Panc1 (cell line): ENCODE measurements around the gene FAM13A. TPM values are rescaled to one million over a fixed set of nuclear protein-coding genes. Genes with fewer than 3 reads are reported as not detected.

ENCODE experiments used
- ATAC-seq: fragments of 200-7000 bp; cut with Tn5 transposase; 2 replicates; pipeline ENCODE4 v1.9.1; 2020; ENCODE audit warnings: mild to moderate bottlenecking, moderate library complexity
- BruUV-seq: library from RNA; stranded (reverse); fragments of 400-500 nt; replicated peaks from 2 replicates; lab custom pipeline; 2021; lab: Mats Ljungman, UMichigan
- CTCF ChIA-PET: fragments of 300-600 bp; sonication (Branson Sonifier 250); formaldehyde crosslinking; loops from one replicate; lab custom pipeline; 2022; ENCODE audit warnings: antibody characterized with exemption; lab: Charles Lee
- POLR2A ChIA-PET: fragments of 300-600 bp; sonication (Branson Sonifier 250); formaldehyde crosslinking; loops from one replicate; lab custom pipeline; 2022; ENCODE audit warnings: antibody characterized with exemption; lab: Charles Lee
- DNase-seq: peaks from one replicate; pipeline ENCODE4 v3.0.0-alpha.2; 2010; ENCODE audit warnings: low read depth, low spot score
- H3K27ac ChIP-seq: 2 replicates; pipeline ENCODE4 v1.5.1; 2011; ENCODE audit warnings: mild to moderate bottlenecking, low read length, inconsistent platforms
- H3K27me3 ChIP-seq: fragments of 200-500 bp; sonication (Bioruptor generic); 2 replicates; pipeline ENCODE4 v1.6.0; 2014; ENCODE audit warnings: low read length, inconsistent platforms; ENCODE audit not compliant: control insufficient read depth, insufficient read depth
- H3K36me3 ChIP-seq: fragments of 200-500 bp; sonication (Bioruptor generic); 2 replicates; pipeline ENCODE4 v1.5.1; 2014; ENCODE audit warnings: inconsistent platforms, mild to moderate bottlenecking, low read length, moderate library complexity; ENCODE audit not compliant: control insufficient read depth, insufficient read depth
- H3K4me1 ChIP-seq: 2 replicates; pipeline ENCODE4 v1.5.1; 2011; ENCODE audit warnings: inconsistent platforms, mild to moderate bottlenecking, low read length, moderate library complexity; ENCODE audit not compliant: control insufficient read depth, insufficient read depth
- H3K4me3 ChIP-seq, 2 experiments: 2 replicates each; pipeline ENCODE4 v1.5.1; 2011 to 2012; ENCODE audit warnings: low read depth in 2 of 2, low read length in 2 of 2, mild to moderate bottlenecking in 2 of 2, inconsistent platforms in 1 of 2, moderate library complexity in 1 of 2
- H3K9me3 ChIP-seq: fragments of 200-500 bp; sonication (Bioruptor generic); 2 replicates; pipeline ENCODE4 v1.5.1; 2014; ENCODE audit warnings: low read depth, mild to moderate bottlenecking, inconsistent platforms, low read length, moderate library complexity; ENCODE audit not compliant: control insufficient read depth, insufficient read depth
- CTCF ChIP-seq: fragments of 450-650 bp; IDR thresholded peaks from 2 replicates; pipeline ENCODE4 v1.5.1; 2017; ENCODE audit warnings: mild to moderate bottlenecking
- POLR2AphosphoS5 ChIP-seq: IDR thresholded peaks from 2 replicates; pipeline ENCODE4 v1.6.1; 2012; ENCODE audit warnings: mild to moderate bottlenecking, low read depth, low read length, moderate library complexity
- SIN3A ChIP-seq: IDR thresholded peaks from 2 replicates; pipeline ENCODE4 v1.6.1; 2012; ENCODE audit warnings: low read depth, mild to moderate bottlenecking, low read length, moderate library complexity, borderline replicate concordance; ENCODE audit not compliant: insufficient read depth
- TCF7L2 ChIP-seq: IDR thresholded peaks from 2 replicates; pipeline ENCODE4 v1.6.1; 2011; ENCODE audit warnings: mild to moderate bottlenecking, low read depth, low read length, inconsistent platforms
- in situ Hi-C: cut with HindIII; loops from 2 replicates; pipeline ENCODE4 v1.10.0; 2016; ENCODE audit warnings: low sequenced_read_pairs, low pct_unique_long_range_greater_than_20kb
- intact Hi-C: fragments of 100-400 bp; cut with micrococcal nuclease; formaldehyde crosslinking; loops from one replicate; pipeline ENCODE4 v1.10.0; 2022; ENCODE audit not compliant: unreplicated experiment
- total RNA-seq: library from RNA; stranded (reverse); gene quantifications from one replicate; pipeline ENCODE4 v1.2.1, GENCODE V29; 2021; ENCODE audit not compliant: unreplicated experiment
- TF ChIP-seq, protein P1 (sequence below), 2 experiments: IDR thresholded peaks; 2 replicates each; pipeline ENCODE4 v1.6.1; 2011 to 2012; ENCODE audit warnings: low read depth in 2 of 2, control low read depth in 1 of 2, low read length in 1 of 2, mild to moderate bottlenecking in 1 of 2, moderate library complexity in 1 of 2; ENCODE audit not compliant: insufficient read depth in 1 of 2

Gene FAM13A
- total RNA-seq, 1 experiment from 2014 or later, result 5.8 TPM

DNA sequence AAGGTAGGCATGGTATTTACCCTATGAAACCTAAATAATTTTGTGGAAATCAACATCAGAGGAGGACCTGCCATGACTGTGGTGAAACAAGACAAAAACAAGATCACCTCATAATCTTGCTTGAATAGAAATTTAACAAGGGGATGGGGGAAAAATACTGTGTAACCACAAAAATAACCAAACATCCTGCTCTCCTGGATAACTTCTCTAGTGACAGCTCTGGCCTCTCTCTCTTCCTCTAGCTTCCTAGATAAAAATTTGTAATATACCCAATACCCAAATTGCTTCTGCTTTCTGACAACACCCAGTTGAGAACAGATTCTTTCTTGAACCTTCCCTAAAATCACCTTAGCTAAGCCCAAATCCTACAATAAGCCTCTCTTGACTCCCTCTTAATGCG is 42.5 kb upstream of the FAM13A start:
- in situ Hi-C loops (no loop called here), intact Hi-C loops (no loop called here)
- no peaks in the 10 kb centered on the region; the same call in 1 of the 2 replicates for H3K27me3 ChIP-seq
- no peak overlapping the region for H3K27ac ChIP-seq
- ChIA-PET CTCF (no interaction called here), POLR2A (no interaction called here)
- no peaks in the 10 kb centered on the region for H3K9me3 ChIP-seq
- H3K4me1 ChIP-seq, result no peaks in the 10 kb centered on the region
- no peak overlapping the region for H3K4me3 ChIP-seq
- ATAC-seq (no peak), DNase-seq (no peak)
- no peaks in the 10 kb centered on the region for H3K36me3 ChIP-seq
- BruUV-seq, result no TSS peak
- TF ChIP-seq CTCF, result no peak
- no peak for TF ChIP-seq SIN3A
- no peak for TF ChIP-seq POLR2AphosphoS5
- TF ChIP-seq, protein P1, sequence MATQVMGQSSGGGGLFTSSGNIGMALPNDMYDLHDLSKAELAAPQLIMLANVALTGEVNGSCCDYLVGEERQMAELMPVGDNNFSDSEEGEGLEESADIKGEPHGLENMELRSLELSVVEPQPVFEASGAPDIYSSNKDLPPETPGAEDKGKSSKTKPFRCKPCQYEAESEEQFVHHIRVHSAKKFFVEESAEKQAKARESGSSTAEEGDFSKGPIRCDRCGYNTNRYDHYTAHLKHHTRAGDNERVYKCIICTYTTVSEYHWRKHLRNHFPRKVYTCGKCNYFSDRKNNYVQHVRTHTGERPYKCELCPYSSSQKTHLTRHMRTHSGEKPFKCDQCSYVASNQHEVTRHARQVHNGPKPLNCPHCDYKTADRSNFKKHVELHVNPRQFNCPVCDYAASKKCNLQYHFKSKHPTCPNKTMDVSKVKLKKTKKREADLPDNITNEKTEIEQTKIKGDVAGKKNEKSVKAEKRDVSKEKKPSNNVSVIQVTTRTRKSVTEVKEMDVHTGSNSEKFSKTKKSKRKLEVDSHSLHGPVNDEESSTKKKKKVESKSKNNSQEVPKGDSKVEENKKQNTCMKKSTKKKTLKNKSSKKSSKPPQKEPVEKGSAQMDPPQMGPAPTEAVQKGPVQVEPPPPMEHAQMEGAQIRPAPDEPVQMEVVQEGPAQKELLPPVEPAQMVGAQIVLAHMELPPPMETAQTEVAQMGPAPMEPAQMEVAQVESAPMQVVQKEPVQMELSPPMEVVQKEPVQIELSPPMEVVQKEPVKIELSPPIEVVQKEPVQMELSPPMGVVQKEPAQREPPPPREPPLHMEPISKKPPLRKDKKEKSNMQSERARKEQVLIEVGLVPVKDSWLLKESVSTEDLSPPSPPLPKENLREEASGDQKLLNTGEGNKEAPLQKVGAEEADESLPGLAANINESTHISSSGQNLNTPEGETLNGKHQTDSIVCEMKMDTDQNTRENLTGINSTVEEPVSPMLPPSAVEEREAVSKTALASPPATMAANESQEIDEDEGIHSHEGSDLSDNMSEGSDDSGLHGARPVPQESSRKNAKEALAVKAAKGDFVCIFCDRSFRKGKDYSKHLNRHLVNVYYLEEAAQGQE (IDR thresholded peaks at IDR 0.05; ENCODE audit: insufficient read depth in 1 of 2, low read depth in 2 of 2, low read length in 1 of 2), result no peak
- TF ChIP-seq TCF7L2, result no peak

DNA sequence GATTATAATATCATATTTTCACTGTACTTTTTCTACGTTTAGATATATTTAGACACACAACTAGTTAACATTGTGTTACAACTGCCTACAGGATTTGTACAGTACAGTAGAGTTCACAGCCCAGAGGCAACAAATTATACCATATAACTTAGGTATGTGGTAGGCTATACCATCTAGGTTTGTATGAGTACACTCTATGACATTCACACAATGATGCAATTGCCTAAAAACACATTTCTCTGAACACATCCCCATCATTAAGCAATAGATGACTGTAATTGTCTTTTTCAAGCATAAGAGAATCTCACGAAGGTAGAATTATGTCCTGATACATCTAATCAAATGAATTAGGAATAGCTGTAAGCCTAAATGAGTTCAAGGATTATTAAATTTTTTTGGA is 42.0 kb upstream of the FAM13A start:
- no TSS peak for BruUV-seq
- POLR2A ChIA-PET, result no interaction called here
- H3K4me1 ChIP-seq, result no peaks in the 10 kb centered on the region
- H3K27ac ChIP-seq, result no peak overlapping the region
- no peaks in the 10 kb centered on the region for H3K36me3 ChIP-seq
- H3K27me3 ChIP-seq, result no peaks in the 10 kb centered on the region; the same call in 1 of the 2 replicates
- in situ Hi-C loops, result no loop called here
- intact Hi-C loops, result no loop called here
- TF ChIP-seq SIN3A (no peak), CTCF (no peak), TCF7L2 (no peak), POLR2AphosphoS5 (no peak)
- TF ChIP-seq, protein P1 (IDR thresholded peaks at IDR 0.05; ENCODE audit: insufficient read depth in 1 of 2, low read depth in 2 of 2, low read length in 1 of 2), result no peak
- CTCF ChIA-PET, result no interaction called here
- no peak for DNase-seq
- no peaks in the 10 kb centered on the region for H3K9me3 ChIP-seq
- no peak for ATAC-seq
- no peak overlapping the region for H3K4me3 ChIP-seq
